Measurements from ENCODE around the gene USP49. TPM values are rescaled to one million over a fixed set of nuclear protein-coding genes. Genes with fewer than 3 reads are reported as not detected.

The USP49 gene
- total and polyA plus RNA-seq, 10 of the 15 experiments (the other 5 are each of a cell fraction or from before 2014, with no cell fraction given): 1.0 to 7.7 (median 4.3) TPM

DNA sequence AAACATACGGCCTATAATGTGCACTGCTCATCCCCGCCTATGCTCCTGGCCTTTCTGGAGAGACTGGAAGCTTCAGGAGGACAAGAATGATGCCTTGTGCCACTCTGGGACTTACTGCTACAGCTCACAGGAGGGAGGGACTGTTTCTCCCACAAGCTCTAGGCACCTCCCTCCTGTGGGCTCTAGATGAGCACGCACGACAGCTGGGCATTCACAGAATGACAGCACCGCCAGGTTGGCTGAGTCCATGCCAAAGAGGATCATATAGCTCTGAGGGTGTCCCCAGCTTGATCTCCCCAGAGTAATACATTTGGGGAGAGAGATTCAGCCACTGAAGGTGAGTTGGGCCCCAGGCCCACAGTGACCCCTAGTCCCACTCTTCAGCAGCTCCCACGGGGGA lies 137.9 kb downstream of the USP49 start (continued):
- TF ChIP-seq, protein P1, sequence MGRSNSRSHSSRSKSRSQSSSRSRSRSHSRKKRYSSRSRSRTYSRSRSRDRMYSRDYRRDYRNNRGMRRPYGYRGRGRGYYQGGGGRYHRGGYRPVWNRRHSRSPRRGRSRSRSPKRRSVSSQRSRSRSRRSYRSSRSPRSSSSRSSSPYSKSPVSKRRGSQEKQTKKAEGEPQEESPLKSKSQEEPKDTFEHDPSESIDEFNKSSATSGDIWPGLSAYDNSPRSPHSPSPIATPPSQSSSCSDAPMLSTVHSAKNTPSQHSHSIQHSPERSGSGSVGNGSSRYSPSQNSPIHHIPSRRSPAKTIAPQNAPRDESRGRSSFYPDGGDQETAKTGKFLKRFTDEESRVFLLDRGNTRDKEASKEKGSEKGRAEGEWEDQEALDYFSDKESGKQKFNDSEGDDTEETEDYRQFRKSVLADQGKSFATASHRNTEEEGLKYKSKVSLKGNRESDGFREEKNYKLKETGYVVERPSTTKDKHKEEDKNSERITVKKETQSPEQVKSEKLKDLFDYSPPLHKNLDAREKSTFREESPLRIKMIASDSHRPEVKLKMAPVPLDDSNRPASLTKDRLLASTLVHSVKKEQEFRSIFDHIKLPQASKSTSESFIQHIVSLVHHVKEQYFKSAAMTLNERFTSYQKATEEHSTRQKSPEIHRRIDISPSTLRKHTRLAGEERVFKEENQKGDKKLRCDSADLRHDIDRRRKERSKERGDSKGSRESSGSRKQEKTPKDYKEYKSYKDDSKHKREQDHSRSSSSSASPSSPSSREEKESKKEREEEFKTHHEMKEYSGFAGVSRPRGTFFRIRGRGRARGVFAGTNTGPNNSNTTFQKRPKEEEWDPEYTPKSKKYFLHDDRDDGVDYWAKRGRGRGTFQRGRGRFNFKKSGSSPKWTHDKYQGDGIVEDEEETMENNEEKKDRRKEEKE (IDR thresholded peaks at IDR 0.05): no peak
- no peak for TF ChIP-seq RELA (IDR thresholded peaks at IDR 0.05; ENCODE audit: borderline replicate concordance, partially characterized antibody)
- TF ChIP-seq SMAD1 (IDR thresholded peaks at IDR 0.05; ENCODE audit: low read depth, partially characterized antibody): no peak
- TF ChIP-seq ZBED1 (IDR thresholded peaks at IDR 0.05; ENCODE audit: borderline replicate concordance): no peak
- no peak for TF ChIP-seq FOS (IDR thresholded peaks at IDR 0.05; ENCODE audit: borderline replicate concordance, extremely low read depth, insufficient read length)
- TF ChIP-seq KDM1A (IDR thresholded peaks at IDR 0.05; ENCODE audit: borderline replicate concordance): no peak
- TF ChIP-seq, protein P2, sequence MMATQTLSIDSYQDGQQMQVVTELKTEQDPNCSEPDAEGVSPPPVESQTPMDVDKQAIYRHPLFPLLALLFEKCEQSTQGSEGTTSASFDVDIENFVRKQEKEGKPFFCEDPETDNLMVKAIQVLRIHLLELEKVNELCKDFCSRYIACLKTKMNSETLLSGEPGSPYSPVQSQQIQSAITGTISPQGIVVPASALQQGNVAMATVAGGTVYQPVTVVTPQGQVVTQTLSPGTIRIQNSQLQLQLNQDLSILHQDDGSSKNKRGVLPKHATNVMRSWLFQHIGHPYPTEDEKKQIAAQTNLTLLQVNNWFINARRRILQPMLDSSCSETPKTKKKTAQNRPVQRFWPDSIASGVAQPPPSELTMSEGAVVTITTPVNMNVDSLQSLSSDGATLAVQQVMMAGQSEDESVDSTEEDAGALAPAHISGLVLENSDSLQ (IDR thresholded peaks at IDR 0.05): no peak
- no peak for TF ChIP-seq EP300 (IDR thresholded peaks at IDR 0.05; ENCODE audit: borderline replicate concordance in 1 of 2, control insufficient read depth in 1 of 2, low read depth in 2 of 2, low read length in 2 of 2)
- TF ChIP-seq NR2F1 (conservative IDR thresholded peaks at IDR 0.05): no peak
- no peak for TF ChIP-seq ZZZ3 (IDR thresholded peaks at IDR 0.05; ENCODE audit: control insufficient read depth, insufficient read length, low read depth)

Data from GM12878 (cell line).